NCI-H1694 (cell line): ENCODE measurements around the gene MPDZ.
A peak's percentile ranks its signal among the peaks of the same experiment; 100 is the strongest.
"Not testable (repeated sequence)": the region's sequence is repeated elsewhere in the genome, so short reads cannot be mapped to it uniquely, and the experiment has no call there.

Source experiments
- DNase-seq: peaks from one replicate; lab custom pipeline; 2025; lab: John Stamatoyannopoulos, UW

MPDZ gene

GRCh38 chr9:13264788-13265187 lies 14.7 kb downstream of the MPDZ start:
- no peak for DNase-seq

GRCh38 chr9:13263511-13263910 lies 16.0 kb downstream of the MPDZ start:
- DNase-seq = no peak

- no peak for DNase-seq
These were observed 26.6 kb downstream of the MPDZ start for GRCh38 chr9:13252852-13253251.

GRCh38 chr9:13244181-13244580 lies 35.3 kb downstream of the MPDZ start:
- no peak for DNase-seq

- no peak for DNase-seq
These were observed 38.2 kb downstream of the MPDZ start for GRCh38 chr9:13241283-13241682.

- DNase-seq = no peak
These were observed 39.8 kb downstream of the MPDZ start for GRCh38 chr9:13239660-13240059.

- DNase-seq = no peak
These were observed 40.3 kb downstream of the MPDZ start for GRCh38 chr9:13239208-13239607.

GRCh38 chr9:13234932-13235331 lies 44.6 kb downstream of the MPDZ start:
- no peak for DNase-seq

- no peak for DNase-seq
These were observed 51.1 kb downstream of the MPDZ start for GRCh38 chr9:13228431-13228830.

- DNase-seq = no peak
These were observed 55.1 kb downstream of the MPDZ start for GRCh38 chr9:13224366-13224765.

GRCh38 chr9:13222733-13223132 lies 56.8 kb downstream of the MPDZ start:
- not testable (repeated sequence) for DNase-seq

- DNase-seq = no peak
These were observed 57.8 kb downstream of the MPDZ start for GRCh38 chr9:13221741-13222140.

- no peak for DNase-seq
These were observed 58.7 kb downstream of the MPDZ start for GRCh38 chr9:13220837-13221236.

GRCh38 chr9:13215791-13216554 lies 63.5 kb downstream of the MPDZ start:
- no peak for DNase-seq

- no peak for DNase-seq
These were observed 65.5 kb downstream of the MPDZ start for GRCh38 chr9:13213998-13214397.

GRCh38 chr9:13213337-13213736 lies 66.2 kb downstream of the MPDZ start:
- DNase-seq = peak; percentile 26

- no peak for DNase-seq
These were observed 69.2 kb downstream of the MPDZ start for GRCh38 chr9:13210306-13210705.

- DNase-seq = no peak
These were observed 70.0 kb downstream of the MPDZ start for GRCh38 chr9:13209498-13209897.

GRCh38 chr9:13205824-13206223 lies 73.7 kb downstream of the MPDZ start:
- no peak for DNase-seq

- no peak for DNase-seq
These were observed 89.5 kb downstream of the MPDZ start for GRCh38 chr9:13190040-13190439.

GRCh38 chr9:13189362-13189761 lies 90.1 kb downstream of the MPDZ start:
- DNase-seq = no peak

GRCh38 chr9:13186774-13187173 lies 92.7 kb downstream of the MPDZ start:
- DNase-seq = no peak

- no peak for DNase-seq
These were observed 93.4 kb downstream of the MPDZ start for GRCh38 chr9:13186091-13186490.

GRCh38 chr9:13181652-13182051 lies 97.8 kb downstream of the MPDZ start:
- no peak for DNase-seq
